Measurements from ENCODE around the gene GABARAP.

GRCh38 chr17:7190276-7190917 lies 51.9 kb downstream of the GABARAP start:
- TF ChIP-seq MXI1 (IDR thresholded peaks at IDR 0.05; ENCODE audit: borderline replicate concordance, low read depth, low read length) (no peak), CTCF (conservative IDR thresholded peaks at IDR 0.05; ENCODE audit: low read depth, low read length) (no peak), SMC3 (IDR thresholded peaks at IDR 0.05; ENCODE audit: low read depth, low read length) (no peak), POLR2A (IDR thresholded peaks at IDR 0.05; ENCODE audit: low read depth, low read length) (no peak), RAD21 (IDR thresholded peaks at IDR 0.05; ENCODE audit: low read length) (no peak), CEBPB (IDR thresholded peaks at IDR 0.05; ENCODE audit: low read depth, low read length) (no peak), USF2 (IDR thresholded peaks at IDR 0.05; ENCODE audit: low read depth, low read length) (no peak), ELK1 (IDR thresholded peaks at IDR 0.05; ENCODE audit: borderline replicate concordance, low read depth, low read length) (no peak), NFE2L2 (IDR thresholded peaks at IDR 0.05; ENCODE audit: low read depth, low read length) (no peak), FOS (IDR thresholded peaks at IDR 0.05; ENCODE audit: low read depth, low read length) (no peak)

All from IMR-90 (cell line).